SH-SY5Y (cell line): Measurements from ENCODE around the gene ARL16.

Experiments
- GATA2 ChIP-seq: IDR thresholded peaks from 2 replicates; pipeline ENCODE4 v1.6.1; 2011; ENCODE audit warnings: mild to moderate bottlenecking, low read depth, low read length
- GATA3 ChIP-seq: IDR thresholded peaks from 2 replicates; pipeline ENCODE4 v1.6.1; 2011; ENCODE audit warnings: low read depth, mild to moderate bottlenecking, low read length, moderate library complexity

Gene ARL16

DNA sequence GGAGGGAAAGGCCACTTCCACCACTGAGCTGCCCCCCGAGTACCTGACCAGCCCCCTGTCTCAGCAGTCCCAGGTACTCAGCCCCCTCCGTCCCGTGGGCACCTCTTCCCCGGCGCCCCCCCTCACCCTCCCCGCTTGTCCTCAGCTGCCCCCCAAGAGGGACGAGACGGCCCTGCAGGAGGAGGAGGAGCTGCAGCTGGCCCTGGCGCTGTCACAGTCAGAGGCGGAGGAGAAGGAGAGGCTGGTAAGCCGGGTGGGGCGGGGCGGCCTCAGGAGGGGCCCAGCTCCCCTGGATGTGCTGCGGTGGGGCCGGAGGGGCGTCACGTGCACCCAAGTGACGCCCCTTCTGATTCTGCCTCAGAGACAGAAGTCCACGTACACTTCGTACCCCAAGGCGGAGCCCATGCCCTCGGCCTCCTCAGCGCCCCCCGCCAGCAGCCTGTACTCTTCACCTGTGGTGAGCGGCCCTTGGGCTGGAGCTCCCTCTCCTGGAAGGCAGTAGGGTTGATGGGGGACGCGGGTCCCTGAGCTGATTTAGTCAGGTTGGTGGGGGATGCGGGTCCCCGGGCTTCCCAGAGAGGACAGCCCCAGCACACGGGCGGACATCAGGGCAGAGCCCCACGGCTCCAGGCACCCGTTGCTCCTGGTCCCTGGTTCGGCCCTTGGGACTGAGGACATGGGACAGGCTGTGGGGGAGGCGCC, 10.1 kb upstream of the ARL16 start:
- TF ChIP-seq GATA2 (no peak), GATA3 (no peak)

DNA sequence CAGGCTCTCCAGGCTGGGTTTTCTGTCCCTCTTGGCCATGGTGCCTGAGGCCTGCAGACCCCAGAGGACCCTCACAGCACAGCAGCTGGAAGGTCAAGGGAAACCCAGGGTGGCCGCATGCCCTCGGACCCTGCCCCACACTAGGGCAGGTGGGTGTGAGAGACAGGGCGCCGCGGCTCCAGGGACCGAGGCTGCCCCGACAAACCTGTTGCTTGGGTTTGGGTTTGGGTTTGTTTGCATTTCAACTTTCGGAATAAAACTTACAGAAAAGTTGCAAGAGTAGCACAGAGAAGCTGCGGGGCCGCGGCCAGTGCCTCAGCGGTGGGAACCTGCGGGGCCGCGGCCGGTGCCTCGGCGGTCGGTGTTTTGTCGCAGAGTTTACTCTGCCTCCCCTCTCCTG, 8.0 kb upstream of the ARL16 start:
- no peak for TF ChIP-seq GATA3
- TF ChIP-seq GATA2 = no peak

DNA sequence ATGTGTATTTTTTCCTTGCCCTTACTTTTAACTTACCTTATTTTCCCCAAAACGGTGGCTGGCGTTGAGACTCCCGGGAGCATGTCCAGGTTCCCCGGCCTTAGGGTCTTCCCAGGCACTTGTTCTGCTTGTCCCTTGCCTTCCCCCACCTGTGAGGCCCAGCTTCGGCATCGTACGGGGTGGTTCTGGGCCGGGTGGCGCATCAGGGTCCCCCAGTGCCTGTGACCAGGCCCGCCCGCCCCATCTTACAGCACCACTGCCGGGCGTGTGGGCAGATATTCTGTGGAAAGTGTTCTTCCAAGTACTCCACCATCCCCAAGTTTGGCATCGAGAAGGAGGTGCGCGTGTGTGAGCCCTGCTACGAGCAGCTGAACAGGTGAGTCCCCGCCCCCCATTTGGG, 7.6 kb upstream of the ARL16 start:
- TF ChIP-seq GATA2 = no peak
- no peak for TF ChIP-seq GATA3

DNA sequence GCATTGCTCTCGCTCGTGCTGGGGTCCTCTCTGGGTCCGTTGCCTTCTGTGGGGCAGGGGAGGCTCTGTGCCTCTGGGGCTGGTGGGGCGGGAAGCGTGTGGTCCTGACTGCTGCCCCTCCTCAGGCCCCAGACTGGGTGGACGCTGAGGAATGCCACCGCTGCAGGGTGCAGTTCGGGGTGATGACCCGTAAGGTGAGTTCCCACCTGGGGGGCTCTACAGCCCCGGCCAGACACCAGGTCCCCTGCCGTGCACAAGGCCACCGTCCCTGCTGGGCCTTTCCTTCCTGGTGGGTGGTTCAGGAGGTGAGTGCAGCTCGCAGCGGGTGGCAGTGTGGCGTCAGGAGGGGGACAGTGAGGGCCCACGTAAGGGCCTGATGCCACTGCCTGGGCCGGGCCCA, 7.0 kb upstream of the ARL16 start:
- TF ChIP-seq GATA3 = no peak
- no peak for TF ChIP-seq GATA2

DNA sequence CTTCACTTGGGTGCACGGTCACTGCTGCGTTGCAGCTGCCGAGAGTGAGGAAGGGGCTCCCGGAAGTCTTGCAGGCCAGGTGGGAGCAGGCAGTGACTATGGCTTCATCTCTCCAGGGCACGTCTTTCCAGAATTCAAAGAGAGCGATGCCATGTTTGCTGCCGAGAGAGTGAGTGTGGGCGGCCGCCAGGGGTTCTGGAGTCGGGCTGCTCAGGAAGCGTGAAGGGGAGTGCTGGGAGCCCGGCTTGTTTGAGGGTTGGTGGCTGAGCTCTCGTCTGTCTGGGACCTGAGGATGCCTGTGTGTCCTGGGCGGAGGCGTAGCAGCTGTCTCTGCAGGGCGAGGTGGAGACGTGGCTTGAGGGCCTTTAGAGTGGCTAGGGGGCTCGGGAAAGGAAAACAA, 6.5 kb upstream of the ARL16 start:
- no peak for TF ChIP-seq GATA3
- no peak for TF ChIP-seq GATA2

DNA sequence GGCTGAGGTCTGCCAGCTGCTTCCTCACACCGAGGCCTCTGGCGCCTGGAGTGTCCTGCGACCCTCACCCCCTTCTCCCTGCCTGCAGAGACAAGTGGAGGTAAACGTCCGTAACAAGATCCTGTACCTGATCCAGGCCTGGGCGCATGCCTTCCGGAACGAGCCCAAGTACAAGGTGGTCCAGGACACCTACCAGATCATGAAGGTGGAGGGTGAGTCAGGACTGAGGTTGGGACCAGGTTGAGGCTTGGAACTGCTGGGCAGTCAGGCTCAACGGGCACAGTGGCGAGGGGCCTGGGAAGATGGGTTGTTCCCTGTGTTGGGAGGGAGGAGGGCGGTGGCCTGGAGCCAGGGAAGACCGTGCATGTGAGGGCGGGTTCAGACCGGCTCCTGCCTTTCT, 5.0 kb upstream of the ARL16 start:
- TF ChIP-seq GATA3 (no peak), GATA2 (no peak)

DNA sequence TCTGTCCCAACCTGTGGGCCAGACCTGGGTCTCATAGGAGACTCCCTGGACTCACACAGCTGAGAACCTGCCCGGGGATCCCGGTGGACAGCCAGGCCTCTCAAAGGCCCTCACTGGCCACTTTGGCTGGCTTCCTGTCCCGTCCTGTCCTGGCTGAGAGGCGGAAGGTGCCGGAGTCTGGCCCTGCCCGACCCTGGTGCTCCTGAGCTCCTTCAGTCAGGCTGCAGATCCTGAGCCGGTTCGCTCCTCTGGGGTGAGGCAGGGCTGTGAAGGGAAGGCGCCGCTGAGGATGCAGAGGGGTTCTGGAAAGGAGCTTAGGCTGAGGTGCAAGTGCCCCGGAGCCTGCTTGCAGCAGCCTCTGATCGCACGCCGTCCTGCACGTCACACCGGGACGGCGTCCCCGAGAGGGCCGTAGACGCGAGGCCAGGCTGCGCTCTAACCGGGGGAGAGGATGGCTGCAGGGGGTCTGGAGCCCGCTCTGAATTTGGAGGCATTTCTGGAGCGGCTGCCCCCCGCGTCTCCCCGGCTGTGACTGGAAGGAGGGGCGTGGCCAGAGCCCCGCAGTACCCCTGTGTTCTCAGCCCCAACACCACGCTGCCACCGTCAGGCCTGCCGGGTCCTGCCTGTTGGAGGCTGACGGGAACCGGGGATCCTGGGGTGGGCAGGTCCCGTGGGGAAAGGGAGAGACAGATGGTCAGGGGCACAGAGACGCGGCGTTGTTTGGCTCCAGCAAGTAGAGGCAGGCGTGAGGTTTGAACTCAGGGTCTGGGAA, 4.4 kb upstream of the ARL16 start:
- TF ChIP-seq GATA2 (no peak), GATA3 (no peak)

DNA sequence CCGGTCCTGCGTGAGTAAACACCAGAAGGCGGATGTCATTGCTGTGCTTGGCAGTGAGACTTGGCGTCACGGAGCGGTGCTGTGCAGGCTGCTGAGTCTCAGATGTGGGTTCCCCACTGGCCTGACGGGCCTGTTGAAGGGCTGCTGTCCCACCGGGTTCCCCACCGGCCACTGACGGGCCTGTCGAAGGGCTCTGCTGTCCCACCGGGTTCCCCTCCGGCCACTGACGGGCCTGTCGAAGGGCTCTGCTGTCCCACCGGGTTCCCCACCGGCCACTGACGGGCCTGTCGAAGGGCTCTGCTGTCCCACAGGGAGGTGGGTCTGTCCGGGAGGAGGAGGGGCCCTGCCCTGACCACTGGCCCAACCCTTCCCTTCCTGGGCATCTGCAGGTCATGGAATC, 3.0 kb upstream of the ARL16 start:
- TF ChIP-seq GATA3 (no peak), GATA2 (no peak)

DNA sequence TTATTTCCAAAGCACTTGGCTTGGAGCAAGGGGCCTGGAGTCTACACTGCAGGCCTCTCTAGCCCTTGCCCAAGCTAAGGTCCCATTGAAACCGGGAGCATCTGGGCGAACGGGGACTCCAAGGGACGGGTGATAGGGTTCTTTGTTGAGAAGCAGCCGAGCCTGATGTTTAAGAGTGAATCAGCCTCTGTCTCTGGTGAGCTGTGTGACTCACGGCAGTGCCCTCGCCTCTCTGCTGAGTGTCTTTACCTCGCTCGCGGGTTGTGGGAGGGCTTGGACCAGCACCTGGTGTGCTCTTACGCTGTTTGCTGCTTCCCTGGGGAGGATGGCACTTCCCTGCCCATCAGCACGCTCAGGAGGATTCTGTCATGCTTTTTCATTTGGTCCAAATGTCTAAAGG, 1.5 kb upstream of the ARL16 start:
- TF ChIP-seq GATA3 (no peak), GATA2 (no peak)

DNA sequence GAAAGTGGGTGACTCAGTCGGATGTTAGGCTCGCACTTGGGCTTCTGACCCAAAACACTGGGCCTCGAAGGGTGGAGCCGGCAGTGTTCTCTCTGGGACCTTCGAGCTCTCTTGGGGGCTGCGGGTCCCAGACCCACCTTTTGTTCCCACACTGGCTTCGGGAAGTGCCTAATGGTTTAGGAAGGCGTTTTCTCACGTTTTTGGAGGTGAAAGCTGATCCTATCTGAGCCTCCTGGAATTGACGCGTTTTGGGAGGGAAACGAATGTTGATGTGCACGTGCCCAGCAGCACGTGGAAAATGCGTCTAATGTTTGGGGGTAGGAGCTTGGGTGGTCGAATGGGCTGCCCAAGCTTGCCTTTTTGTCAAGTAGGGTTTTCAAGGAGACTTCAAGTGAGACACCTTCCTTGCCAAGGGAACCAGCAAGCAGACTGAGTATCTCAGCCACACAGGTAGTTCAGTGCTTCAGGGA, 880 bp upstream of the ARL16 start:
- TF ChIP-seq GATA3 = no peak
- no peak for TF ChIP-seq GATA2

DNA sequence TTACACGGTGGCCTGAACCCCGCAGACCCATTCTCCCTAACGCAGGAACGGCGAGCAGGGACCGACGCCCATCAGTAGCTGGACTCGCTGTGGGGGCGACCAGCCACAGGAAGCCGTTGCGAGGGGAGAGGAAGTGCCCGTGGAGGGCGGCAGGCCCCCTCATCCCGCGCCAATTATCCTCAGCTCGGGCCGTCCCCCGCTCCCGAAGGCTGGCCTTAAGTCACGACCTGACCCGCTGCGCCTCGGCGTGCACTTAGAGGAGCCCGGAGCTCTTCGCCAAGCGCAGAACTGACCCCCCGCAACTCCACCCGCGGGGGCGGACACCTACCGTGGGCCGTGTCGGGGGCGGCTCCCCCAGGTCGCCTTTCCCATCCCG, 401 bp downstream of the ARL16 start:
- TF ChIP-seq GATA3 = no peak
- TF ChIP-seq GATA2 = no peak

DNA sequence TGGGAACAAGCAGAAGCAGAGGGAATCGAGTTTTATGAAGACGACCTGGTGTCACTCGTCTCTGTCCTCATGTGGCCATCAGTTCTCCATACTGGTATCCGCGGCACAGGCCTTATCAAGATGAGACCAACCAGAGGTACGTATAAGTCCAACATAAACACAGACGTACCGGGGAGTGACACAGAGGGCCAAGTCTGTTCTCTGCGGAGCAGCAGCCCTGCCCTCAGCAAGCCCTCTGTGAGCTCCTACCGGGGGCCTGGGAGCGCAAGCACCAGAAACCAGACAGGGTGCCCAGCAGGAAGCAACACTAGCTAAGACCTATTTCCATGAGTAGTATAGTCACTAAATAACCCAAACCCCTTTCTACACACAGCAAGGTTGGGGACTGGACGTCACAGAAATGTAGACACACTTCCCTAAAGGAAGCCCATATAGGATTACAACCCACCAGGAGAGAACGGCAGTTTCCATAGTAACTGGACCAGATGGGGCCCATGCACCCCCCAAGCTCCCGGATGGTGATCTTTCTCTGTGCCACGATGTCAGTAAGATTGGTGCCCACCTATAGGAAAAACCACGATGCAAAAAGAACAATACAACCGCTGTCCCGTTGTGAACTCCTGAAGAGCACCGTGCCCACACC, 911 bp downstream of the ARL16 start:
- TF ChIP-seq GATA3 (no peak), GATA2 (no peak)

DNA sequence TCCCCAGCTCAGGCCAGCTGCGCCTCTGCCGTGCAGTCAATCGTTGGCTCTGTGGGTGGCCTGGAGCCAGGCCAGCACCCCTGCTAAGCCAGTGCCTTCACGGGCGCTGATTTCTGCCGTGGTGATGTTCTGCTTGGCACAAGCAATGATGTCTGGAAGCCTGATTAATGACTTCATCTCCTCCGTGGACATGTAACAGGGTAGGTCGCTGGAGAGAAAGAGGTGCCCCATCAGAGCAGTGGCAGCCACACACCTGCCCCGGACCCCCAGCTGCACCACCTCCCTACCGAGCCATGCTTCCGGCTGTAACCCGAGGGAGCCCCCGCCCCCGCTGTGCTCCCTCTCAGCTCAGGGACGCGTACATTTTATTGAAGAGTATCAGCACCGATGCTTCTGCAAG, 1.9 kb downstream of the ARL16 start:
- no peak for TF ChIP-seq GATA2
- TF ChIP-seq GATA3 = no peak

DNA sequence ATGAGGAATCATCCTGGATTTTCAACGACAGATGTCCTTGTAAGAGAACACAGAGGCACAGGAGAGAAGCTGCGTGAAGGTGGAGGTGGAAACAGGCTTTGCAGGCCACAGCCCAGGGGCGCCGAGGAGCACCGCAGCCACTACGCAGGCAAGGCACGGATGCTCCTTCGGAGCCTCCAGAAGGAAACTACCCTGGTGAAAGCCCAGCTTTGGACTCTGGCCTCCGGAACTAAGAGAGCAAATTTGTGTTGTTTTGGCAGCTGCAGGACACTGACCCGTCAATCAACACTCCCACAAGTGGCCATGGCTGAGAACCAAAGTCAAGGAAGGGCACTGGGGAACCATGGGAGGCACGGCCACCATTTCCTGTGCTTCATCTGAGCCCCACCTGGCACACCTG, 3.4 kb downstream of the ARL16 start:
- TF ChIP-seq GATA2 = no peak
- TF ChIP-seq GATA3 = no peak

DNA sequence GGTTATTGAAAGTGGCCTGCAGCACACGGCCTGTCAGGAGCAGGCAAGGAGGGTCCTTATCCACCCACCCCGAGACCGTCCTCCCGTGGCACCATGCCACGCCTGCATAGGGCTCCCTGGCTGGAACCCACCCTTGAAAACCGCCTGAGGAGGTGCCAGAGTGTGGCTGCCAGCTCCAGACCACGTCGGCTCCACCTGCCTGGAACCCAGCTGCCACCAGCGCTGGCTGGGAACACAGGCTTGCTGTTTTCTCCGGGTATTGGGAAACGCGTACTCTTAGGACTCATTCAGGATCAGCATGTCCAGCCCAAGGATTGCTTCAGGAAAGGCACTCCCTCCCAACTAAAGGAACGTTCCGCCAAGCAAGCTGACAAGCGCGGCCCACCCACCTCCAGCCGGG, 6.7 kb downstream of the ARL16 start:
- no peak for TF ChIP-seq GATA2
- no peak for TF ChIP-seq GATA3
